GM23338 (cell line): Measurements from ENCODE around the gene HHIP.

ENCODE experiments used
- CREB1 ChIP-seq: fragments of 250-450 bp; sonication (Bioruptor Pico); IDR thresholded peaks from 2 replicates; pipeline ENCODE4 v1.5.0; 2020; ENCODE audit warnings: low read depth, mild to moderate bottlenecking, moderate library complexity
- EZH2 ChIP-seq: fragments of 200-600 bp; sonication (generic); IDR thresholded peaks from one replicate; pipeline ENCODE4 v1.8.0; 2017; ENCODE audit warnings: antibody characterized with exemption, mild to moderate bottlenecking, low read depth; ENCODE audit not compliant: unreplicated experiment
- EZH2phosphoT487 ChIP-seq: fragments of 200-600 bp; sonication (generic); IDR thresholded peaks from one replicate; pipeline ENCODE4 v1.8.1; 2018; ENCODE audit warnings: antibody characterized with exemption; ENCODE audit not compliant: unreplicated experiment
- JUNB ChIP-seq: IDR thresholded peaks from one replicate; pipeline ENCODE4 v1.6.1; 2016; ENCODE audit warnings: antibody characterized with exemption; ENCODE audit not compliant: unreplicated experiment
- POLR2AphosphoS5 ChIP-seq: IDR thresholded peaks from 2 replicates; pipeline ENCODE4 v1.6.1; 2016; ENCODE audit warnings: antibody characterized with exemption, low read depth
- ZNF331 ChIP-seq: fragments of 250-450 bp; sonication (Bioruptor Pico); IDR thresholded peaks from 2 replicates; pipeline ENCODE4 v1.5.0; 2020; ENCODE audit warnings: low read depth, mild to moderate bottlenecking, moderate library complexity
- TF ChIP-seq, protein P1 (sequence below), 2 experiments: fragments of 200-600 bp in 1 of 2; sonication (generic) in 1 of 2; conservative IDR thresholded peaks; 2 replicates each; pipeline versions ENCODE4 v1.5.1 to v1.6.1; 2016 to 2017; ENCODE audit warnings: antibody characterized with exemption in 2 of 2, low read depth in 2 of 2, mild to moderate bottlenecking in 2 of 2, moderate library complexity in 1 of 2
- TF ChIP-seq, protein P2 (sequence below): IDR thresholded peaks from one replicate; pipeline ENCODE4 v1.6.1; 2018; ENCODE audit warnings: antibody characterized with exemption; ENCODE audit not compliant: unreplicated experiment
- TF ChIP-seq, protein P3 (sequence below): IDR thresholded peaks from 2 replicates; pipeline ENCODE4 v1.6.1; 2016; ENCODE audit warnings: antibody characterized with exemption

DNA sequence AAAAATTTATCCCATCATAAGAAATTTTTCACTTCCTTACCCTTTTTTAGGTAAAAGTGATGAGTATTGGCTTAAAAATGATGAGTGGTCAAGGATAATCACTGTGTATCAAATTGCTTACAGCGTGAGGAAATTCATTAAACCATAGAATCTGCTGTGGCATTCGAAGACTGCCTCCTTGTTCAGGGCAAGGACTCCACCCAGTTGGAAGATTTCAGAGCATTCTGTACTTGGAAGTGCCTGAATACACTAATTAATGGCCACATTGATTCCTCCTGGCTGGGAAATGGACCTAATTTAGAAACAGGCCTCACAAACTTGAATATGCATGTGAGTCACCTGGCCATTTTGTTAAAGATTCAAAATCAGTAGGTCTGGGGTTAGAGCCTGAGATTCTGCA lies 83.2 kb downstream of the HHIP start:
- TF ChIP-seq, protein P1, sequence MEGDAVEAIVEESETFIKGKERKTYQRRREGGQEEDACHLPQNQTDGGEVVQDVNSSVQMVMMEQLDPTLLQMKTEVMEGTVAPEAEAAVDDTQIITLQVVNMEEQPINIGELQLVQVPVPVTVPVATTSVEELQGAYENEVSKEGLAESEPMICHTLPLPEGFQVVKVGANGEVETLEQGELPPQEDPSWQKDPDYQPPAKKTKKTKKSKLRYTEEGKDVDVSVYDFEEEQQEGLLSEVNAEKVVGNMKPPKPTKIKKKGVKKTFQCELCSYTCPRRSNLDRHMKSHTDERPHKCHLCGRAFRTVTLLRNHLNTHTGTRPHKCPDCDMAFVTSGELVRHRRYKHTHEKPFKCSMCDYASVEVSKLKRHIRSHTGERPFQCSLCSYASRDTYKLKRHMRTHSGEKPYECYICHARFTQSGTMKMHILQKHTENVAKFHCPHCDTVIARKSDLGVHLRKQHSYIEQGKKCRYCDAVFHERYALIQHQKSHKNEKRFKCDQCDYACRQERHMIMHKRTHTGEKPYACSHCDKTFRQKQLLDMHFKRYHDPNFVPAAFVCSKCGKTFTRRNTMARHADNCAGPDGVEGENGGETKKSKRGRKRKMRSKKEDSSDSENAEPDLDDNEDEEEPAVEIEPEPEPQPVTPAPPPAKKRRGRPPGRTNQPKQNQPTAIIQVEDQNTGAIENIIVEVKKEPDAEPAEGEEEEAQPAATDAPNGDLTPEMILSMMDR (conservative IDR thresholded peaks at IDR 0.05; ENCODE audit: low read depth in 2 of 2) = no peak
- TF ChIP-seq JUNB (no peak), POLR2AphosphoS5 (no peak), CREB1 (CRISPR knock-in tag) (no peak), EZH2 (no peak), EZH2phosphoT487 (no peak), ZNF331 (CRISPR knock-in tag) (no peak)
- TF ChIP-seq, protein P2, sequence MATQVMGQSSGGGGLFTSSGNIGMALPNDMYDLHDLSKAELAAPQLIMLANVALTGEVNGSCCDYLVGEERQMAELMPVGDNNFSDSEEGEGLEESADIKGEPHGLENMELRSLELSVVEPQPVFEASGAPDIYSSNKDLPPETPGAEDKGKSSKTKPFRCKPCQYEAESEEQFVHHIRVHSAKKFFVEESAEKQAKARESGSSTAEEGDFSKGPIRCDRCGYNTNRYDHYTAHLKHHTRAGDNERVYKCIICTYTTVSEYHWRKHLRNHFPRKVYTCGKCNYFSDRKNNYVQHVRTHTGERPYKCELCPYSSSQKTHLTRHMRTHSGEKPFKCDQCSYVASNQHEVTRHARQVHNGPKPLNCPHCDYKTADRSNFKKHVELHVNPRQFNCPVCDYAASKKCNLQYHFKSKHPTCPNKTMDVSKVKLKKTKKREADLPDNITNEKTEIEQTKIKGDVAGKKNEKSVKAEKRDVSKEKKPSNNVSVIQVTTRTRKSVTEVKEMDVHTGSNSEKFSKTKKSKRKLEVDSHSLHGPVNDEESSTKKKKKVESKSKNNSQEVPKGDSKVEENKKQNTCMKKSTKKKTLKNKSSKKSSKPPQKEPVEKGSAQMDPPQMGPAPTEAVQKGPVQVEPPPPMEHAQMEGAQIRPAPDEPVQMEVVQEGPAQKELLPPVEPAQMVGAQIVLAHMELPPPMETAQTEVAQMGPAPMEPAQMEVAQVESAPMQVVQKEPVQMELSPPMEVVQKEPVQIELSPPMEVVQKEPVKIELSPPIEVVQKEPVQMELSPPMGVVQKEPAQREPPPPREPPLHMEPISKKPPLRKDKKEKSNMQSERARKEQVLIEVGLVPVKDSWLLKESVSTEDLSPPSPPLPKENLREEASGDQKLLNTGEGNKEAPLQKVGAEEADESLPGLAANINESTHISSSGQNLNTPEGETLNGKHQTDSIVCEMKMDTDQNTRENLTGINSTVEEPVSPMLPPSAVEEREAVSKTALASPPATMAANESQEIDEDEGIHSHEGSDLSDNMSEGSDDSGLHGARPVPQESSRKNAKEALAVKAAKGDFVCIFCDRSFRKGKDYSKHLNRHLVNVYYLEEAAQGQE = no peak
- TF ChIP-seq, protein P3, sequence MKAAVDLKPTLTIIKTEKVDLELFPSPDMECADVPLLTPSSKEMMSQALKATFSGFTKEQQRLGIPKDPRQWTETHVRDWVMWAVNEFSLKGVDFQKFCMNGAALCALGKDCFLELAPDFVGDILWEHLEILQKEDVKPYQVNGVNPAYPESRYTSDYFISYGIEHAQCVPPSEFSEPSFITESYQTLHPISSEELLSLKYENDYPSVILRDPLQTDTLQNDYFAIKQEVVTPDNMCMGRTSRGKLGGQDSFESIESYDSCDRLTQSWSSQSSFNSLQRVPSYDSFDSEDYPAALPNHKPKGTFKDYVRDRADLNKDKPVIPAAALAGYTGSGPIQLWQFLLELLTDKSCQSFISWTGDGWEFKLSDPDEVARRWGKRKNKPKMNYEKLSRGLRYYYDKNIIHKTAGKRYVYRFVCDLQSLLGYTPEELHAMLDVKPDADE = no peak
